H9 (cell line): Measurements from ENCODE around the gene BOD1L2. TPM values are rescaled to one million over a fixed set of nuclear protein-coding genes. Genes with fewer than 3 reads are reported as not detected.

ENCODE experiments used
- DNase-seq: peaks from one replicate; pipeline ENCODE4 v3.0.0-alpha.2; 2017
- H2AFZ ChIP-seq: one replicate; pipeline ENCODE4 v1.6.1; 2013; ENCODE audit warnings: mild to moderate bottlenecking, low read length, control low read depth, moderate library complexity
- H2AK5ac ChIP-seq: 2 replicates; pipeline ENCODE4 v1.6.1; 2013; ENCODE audit warnings: low read length, control low read depth, mixed read lengths; ENCODE audit not compliant: insufficient read length
- H2BK120ac ChIP-seq: one replicate; pipeline ENCODE4 v1.6.1; 2013; ENCODE audit warnings: low read depth, mild to moderate bottlenecking, low read length, control low read depth, inconsistent platforms; ENCODE audit not compliant: poor library complexity, severe bottlenecking
- H2BK12ac ChIP-seq: 2 replicates; pipeline ENCODE4 v1.6.1; 2013; ENCODE audit warnings: low read length, control low read depth, mixed read lengths, low read depth; ENCODE audit not compliant: insufficient read length
- H2BK15ac ChIP-seq: 2 replicates; pipeline ENCODE4 v1.6.1; 2013; ENCODE audit warnings: low read depth, low read length, control low read depth
- H2BK20ac ChIP-seq: one replicate; pipeline ENCODE4 v1.6.1; 2013; ENCODE audit warnings: low read depth, mild to moderate bottlenecking, low read length, control low read depth, inconsistent platforms; ENCODE audit not compliant: poor library complexity, severe bottlenecking
- H2BK5ac ChIP-seq: 2 replicates; pipeline ENCODE4 v1.6.1; 2013; ENCODE audit warnings: low read length, control low read depth, mixed read lengths; ENCODE audit not compliant: insufficient read length
- H3K14ac ChIP-seq: 2 replicates; pipeline ENCODE4 v1.6.1; 2013; ENCODE audit warnings: low read length, control low read depth; ENCODE audit not compliant: insufficient read depth
- H3K18ac ChIP-seq: 2 replicates; pipeline ENCODE4 v1.6.1; 2013; ENCODE audit warnings: low read depth, mild to moderate bottlenecking, mixed read lengths, low read length, control low read depth; ENCODE audit not compliant: insufficient read length
- H3K23ac ChIP-seq: 2 replicates; pipeline ENCODE4 v1.6.1; 2013; ENCODE audit warnings: low read length, control low read depth, mixed read lengths, low read depth; ENCODE audit not compliant: insufficient read length
- H3K23me2 ChIP-seq: 2 replicates; pipeline ENCODE4 v1.6.1; 2013; ENCODE audit warnings: low read depth, mild to moderate bottlenecking, mixed read lengths, low read length, control low read depth; ENCODE audit not compliant: insufficient read length, poor library complexity, severe bottlenecking
- H3K27ac ChIP-seq: 2 replicates; pipeline ENCODE4 v1.5.1; 2013; ENCODE audit warnings: low read length, control low read depth, mixed read lengths, low read depth; ENCODE audit not compliant: insufficient read length
- H3K27me3 ChIP-seq: 2 replicates; pipeline ENCODE4 v1.6.1; 2013; ENCODE audit warnings: low read length, control low read depth, inconsistent platforms; ENCODE audit not compliant: insufficient read depth
- H3K4ac ChIP-seq: 2 replicates; pipeline ENCODE4 v1.6.1; 2013; ENCODE audit warnings: low read depth, mild to moderate bottlenecking, control low read depth, inconsistent platforms, low read length, moderate library complexity
- H3K4me1 ChIP-seq: 2 replicates; pipeline ENCODE4 v1.6.1; 2013; ENCODE audit warnings: low read length, control low read depth, inconsistent platforms; ENCODE audit not compliant: insufficient read depth
- H3K4me2 ChIP-seq: 2 replicates; pipeline ENCODE4 v1.6.1; 2013; ENCODE audit warnings: low read length, control low read depth, mixed read lengths; ENCODE audit not compliant: insufficient read length, insufficient read depth
- H3K56ac ChIP-seq: 2 replicates; pipeline ENCODE4 v1.6.1; 2013; ENCODE audit warnings: low read depth, mild to moderate bottlenecking, mixed read lengths, low read length, control low read depth; ENCODE audit not compliant: insufficient read length
- H3K79me1 ChIP-seq: 2 replicates; pipeline ENCODE4 v1.6.1; 2013; ENCODE audit warnings: low read depth, mild to moderate bottlenecking, moderate library complexity, low read length, control low read depth, inconsistent platforms; ENCODE audit not compliant: insufficient read depth, poor library complexity, severe bottlenecking
- H3K79me2 ChIP-seq: 2 replicates; pipeline ENCODE4 v1.6.1; 2013; ENCODE audit warnings: low read length, control low read depth, inconsistent platforms; ENCODE audit not compliant: insufficient read depth
- H3K9ac ChIP-seq: 2 replicates; pipeline ENCODE4 v1.6.1; 2013; ENCODE audit warnings: low read length, control low read depth, mixed read lengths; ENCODE audit not compliant: insufficient read length; ENCODE audit errors: extremely low read depth
- H3K9me3 ChIP-seq: one replicate; pipeline ENCODE4 v1.6.1; 2013; ENCODE audit warnings: low read depth, low read length, inconsistent platforms; ENCODE audit not compliant: control insufficient read depth
- H3T11ph ChIP-seq: one replicate; pipeline ENCODE4 v1.6.1; 2013; ENCODE audit warnings: mild to moderate bottlenecking, low read length, control low read depth, inconsistent platforms
- H4K20me1 ChIP-seq: one replicate; pipeline ENCODE4 v1.6.1; 2013; ENCODE audit not compliant: control insufficient read depth, insufficient read length, insufficient read depth
- H4K5ac ChIP-seq: 2 replicates; pipeline ENCODE4 v1.6.1; 2013; ENCODE audit warnings: low read depth, mild to moderate bottlenecking, mixed read lengths, low read length, control low read depth; ENCODE audit not compliant: insufficient read length
- H4K8ac ChIP-seq: replicated peaks from 2 replicates; pipeline ENCODE4 v1.6.1; 2013; ENCODE audit warnings: low read length, control low read depth, mixed read lengths, low read depth; ENCODE audit not compliant: insufficient read length
- H4K91ac ChIP-seq: 2 replicates; pipeline ENCODE4 v1.6.1; 2013; ENCODE audit warnings: low read depth, mild to moderate bottlenecking, moderate library complexity, mixed read lengths, low read length, control low read depth; ENCODE audit not compliant: insufficient read length
- H3K27ac Mint-ChIP-seq, 3 experiments: 2 replicates in 2 of 3; 3 replicates in 1 of 3; pipeline ENCODE4 v1.8.0; 2020 to 2021; ENCODE audit warnings: mixed read lengths in 3 of 3, mild to moderate bottlenecking in 1 of 3, moderate library complexity in 1 of 3
- H3K27me3 Mint-ChIP-seq: 2 replicates; pipeline ENCODE4 v1.8.0; 2021; ENCODE audit warnings: low read depth, mild to moderate bottlenecking, moderate library complexity, mixed read lengths
- H3K36me3 Mint-ChIP-seq, 3 experiments: 2 replicates in 2 of 3; 3 replicates in 1 of 3; pipeline ENCODE4 v1.8.0; 2020 to 2021; ENCODE audit warnings: low read depth in 3 of 3, mixed read lengths in 3 of 3; ENCODE audit not compliant: insufficient read depth in 1 of 3
- H3K4me1 Mint-ChIP-seq, 2 experiments: 2 replicates each; pipeline ENCODE4 v1.8.0; 2020; ENCODE audit warnings: mixed read lengths in 2 of 2
- H3K4me3 Mint-ChIP-seq, 2 experiments: 2 replicates in 1 of 2; 3 replicates in 1 of 2; pipeline ENCODE4 v1.8.0; 2020 to 2021; ENCODE audit warnings: mild to moderate bottlenecking in 2 of 2, mixed read lengths in 2 of 2, moderate library complexity in 1 of 2
- H3K9me3 Mint-ChIP-seq, 2 experiments: 2 replicates in 1 of 2; 3 replicates in 1 of 2; pipeline ENCODE4 v1.8.0; 2020; ENCODE audit warnings: mild to moderate bottlenecking in 2 of 2, mixed read lengths in 2 of 2, moderate library complexity in 1 of 2
- WGBS: extraction: QIAGEN DNeasy Blood & Tissue Kit; methylation state at CpG from one replicate; pipeline ENCODE4 v1.1.7; 2013; ENCODE audit warnings: missing lambda C conversion rate, low lambda C conversion rate, mixed read lengths; ENCODE audit not compliant: insufficient read length; ENCODE audit errors: extremely low coverage; 5-methylcytosine and 5-hydroxymethylcytosine counted together
- total RNA-seq: library from RNA; stranded (reverse); gene quantifications from 2 replicates; pipeline ENCODE4 v1.2.1, GENCODE V29; 2021
- TF ChIP-seq, protein P1 (sequence below): fragments of 200-600 bp; sonication (generic); conservative IDR thresholded peaks from 3 replicates; pipeline ENCODE4 v1.8.0; 2021; ENCODE audit warnings: antibody characterized with exemption, mild to moderate bottlenecking

The BOD1L2 gene
- total RNA-seq, 1 experiment from 2014 or later, result not detected

GRCh38 chr18:57148263-57148662, 1.4 kb downstream of the BOD1L2 start:
- no peaks in the 10 kb centered on the region; a peak in 1 of 7 replicates for H3K36me3 Mint-ChIP-seq
- Histone ChIP-seq H2BK12ac (no peak overlapping the region), H3T11ph (no peak overlapping the region), H3K4me2 (no peak overlapping the region), H3K18ac (no peak overlapping the region), H3K27ac (no peak overlapping the region), H2BK20ac (no peak overlapping the region), H2BK15ac (no peak overlapping the region), H3K79me1 (no peaks in the 10 kb centered on the region), H3K23me2 (no peaks in the 10 kb centered on the region), H4K8ac (no peak overlapping the region), H3K9me3 (no peaks in the 10 kb centered on the region), H4K5ac (no peak overlapping the region), H3K79me2 (no peaks in the 10 kb centered on the region), H2BK5ac (no peak overlapping the region), H2BK120ac (no peak overlapping the region), H4K20me1 (no peaks in the 10 kb centered on the region), H4K91ac (no peak overlapping the region), H2AK5ac (no peak overlapping the region), H3K23ac (no peak overlapping the region), H3K9ac (no peak overlapping the region), H2AFZ (no peak overlapping the region), H3K4me1 (no peaks in the 10 kb centered on the region), H3K4ac (no peak overlapping the region), H3K56ac (no peak overlapping the region), H3K27me3 (no peaks in the 10 kb centered on the region), H3K14ac (no peak overlapping the region)
- H3K27ac Mint-ChIP-seq, result no peak overlapping the region
- peaks cover 31 to 33% of the 10 kb centered on the region in 2 experiments for H3K4me1 Mint-ChIP-seq
- no peak overlapping the region for H3K4me3 Mint-ChIP-seq
- TF ChIP-seq, protein P1, sequence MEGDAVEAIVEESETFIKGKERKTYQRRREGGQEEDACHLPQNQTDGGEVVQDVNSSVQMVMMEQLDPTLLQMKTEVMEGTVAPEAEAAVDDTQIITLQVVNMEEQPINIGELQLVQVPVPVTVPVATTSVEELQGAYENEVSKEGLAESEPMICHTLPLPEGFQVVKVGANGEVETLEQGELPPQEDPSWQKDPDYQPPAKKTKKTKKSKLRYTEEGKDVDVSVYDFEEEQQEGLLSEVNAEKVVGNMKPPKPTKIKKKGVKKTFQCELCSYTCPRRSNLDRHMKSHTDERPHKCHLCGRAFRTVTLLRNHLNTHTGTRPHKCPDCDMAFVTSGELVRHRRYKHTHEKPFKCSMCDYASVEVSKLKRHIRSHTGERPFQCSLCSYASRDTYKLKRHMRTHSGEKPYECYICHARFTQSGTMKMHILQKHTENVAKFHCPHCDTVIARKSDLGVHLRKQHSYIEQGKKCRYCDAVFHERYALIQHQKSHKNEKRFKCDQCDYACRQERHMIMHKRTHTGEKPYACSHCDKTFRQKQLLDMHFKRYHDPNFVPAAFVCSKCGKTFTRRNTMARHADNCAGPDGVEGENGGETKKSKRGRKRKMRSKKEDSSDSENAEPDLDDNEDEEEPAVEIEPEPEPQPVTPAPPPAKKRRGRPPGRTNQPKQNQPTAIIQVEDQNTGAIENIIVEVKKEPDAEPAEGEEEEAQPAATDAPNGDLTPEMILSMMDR, result no peak
- no CpG with 5 or more reads among the region's 1 CpG for WGBS
- no peak for DNase-seq
- H3K9me3 Mint-ChIP-seq, result peaks cover 0 to 2% of the 10 kb centered on the region in 2 experiments; a peak in 3 of 5 replicates
- peaks cover 12% of the 10 kb centered on the region for H3K27me3 Mint-ChIP-seq
